HG03558 (cell line): ENCODE data around the gene COL23A1.

Experiments used
- ATAC-seq: cut with Tn5 transposase; IDR thresholded peaks from one replicate; pipeline ENCODE4 v1.9.1; 2021; ENCODE audit warnings: moderate number of reproducible peaks; ENCODE audit not compliant: unreplicated experiment; ENCODE audit errors: extremely low read depth

The COL23A1 gene

DNA sequence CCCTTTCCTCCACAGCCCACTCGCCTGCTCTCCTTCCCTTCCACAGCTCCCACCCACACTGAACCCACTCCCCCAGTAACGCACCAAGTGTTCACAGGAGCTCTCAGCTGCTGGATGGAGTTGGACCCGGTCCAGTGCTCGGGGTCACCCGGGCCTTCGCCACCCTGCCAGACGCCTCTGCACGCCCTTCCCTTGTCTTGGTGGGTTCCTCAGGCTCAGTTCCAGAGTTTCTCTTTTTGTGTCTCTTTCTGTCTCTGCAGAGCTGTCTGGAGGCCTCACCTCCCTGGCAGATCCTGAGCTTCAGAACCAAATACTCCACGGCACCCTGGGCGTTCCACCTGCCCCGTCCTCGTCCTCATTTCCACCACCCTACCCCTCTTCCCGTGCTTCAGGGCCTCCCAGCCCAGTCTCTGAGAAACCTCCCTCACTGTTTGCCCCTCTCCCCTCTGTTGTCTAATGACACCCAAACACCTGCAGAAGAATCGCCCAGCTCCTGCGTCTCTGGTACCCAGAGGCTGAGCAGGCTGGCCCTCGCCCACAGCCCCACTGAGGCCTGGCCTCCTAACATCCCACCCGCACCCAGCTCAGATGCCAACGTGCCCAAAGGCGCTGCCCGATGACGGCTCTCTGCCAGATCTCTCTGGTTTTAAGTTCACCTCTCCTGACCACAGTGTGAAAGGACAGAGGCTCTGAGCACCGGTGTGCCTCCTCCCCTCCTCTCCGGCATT, 74.3 kb downstream of the COL23A1 start:
- ATAC-seq, result no peak

DNA sequence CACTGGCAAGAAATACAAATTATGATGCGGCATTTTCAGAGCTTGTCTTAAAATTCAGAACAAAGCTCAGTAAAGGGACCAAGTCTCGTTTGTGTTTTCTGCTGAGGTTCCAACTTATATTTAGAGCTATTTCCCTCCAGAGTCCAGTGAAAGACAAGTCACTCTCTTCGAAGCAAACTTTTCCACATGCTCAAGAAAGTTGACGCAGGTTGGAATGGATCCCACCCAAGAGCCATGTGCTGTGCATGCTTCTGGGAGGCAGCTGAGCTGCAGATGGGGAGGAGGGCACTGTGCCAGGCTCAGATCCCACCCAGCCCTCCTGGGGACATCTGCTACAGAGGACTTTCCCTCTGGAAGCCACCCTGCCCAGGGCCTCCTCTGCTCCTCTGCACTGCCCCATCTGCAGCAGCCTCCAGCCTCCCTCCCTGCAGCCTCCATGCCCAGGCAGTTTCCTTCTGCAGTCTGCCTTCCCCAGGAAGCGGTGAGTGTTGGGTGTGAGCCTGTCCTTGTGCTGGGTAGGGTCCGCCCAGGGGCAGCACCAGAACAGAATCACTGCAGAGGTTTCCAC, 75.3 kb downstream of the COL23A1 start:
- no peak for ATAC-seq

GRCh38 chr5:178511172-178511571, 79.0 kb downstream of the COL23A1 start:
- no peak for ATAC-seq

- no peak for ATAC-seq
Observed at GRCh38 chr5:178509491-178510057, 80.6 kb downstream of the COL23A1 start.

- no peak for ATAC-seq
Observed at GRCh38 chr5:178507151-178507932, 82.9 kb downstream of the COL23A1 start.

DNA sequence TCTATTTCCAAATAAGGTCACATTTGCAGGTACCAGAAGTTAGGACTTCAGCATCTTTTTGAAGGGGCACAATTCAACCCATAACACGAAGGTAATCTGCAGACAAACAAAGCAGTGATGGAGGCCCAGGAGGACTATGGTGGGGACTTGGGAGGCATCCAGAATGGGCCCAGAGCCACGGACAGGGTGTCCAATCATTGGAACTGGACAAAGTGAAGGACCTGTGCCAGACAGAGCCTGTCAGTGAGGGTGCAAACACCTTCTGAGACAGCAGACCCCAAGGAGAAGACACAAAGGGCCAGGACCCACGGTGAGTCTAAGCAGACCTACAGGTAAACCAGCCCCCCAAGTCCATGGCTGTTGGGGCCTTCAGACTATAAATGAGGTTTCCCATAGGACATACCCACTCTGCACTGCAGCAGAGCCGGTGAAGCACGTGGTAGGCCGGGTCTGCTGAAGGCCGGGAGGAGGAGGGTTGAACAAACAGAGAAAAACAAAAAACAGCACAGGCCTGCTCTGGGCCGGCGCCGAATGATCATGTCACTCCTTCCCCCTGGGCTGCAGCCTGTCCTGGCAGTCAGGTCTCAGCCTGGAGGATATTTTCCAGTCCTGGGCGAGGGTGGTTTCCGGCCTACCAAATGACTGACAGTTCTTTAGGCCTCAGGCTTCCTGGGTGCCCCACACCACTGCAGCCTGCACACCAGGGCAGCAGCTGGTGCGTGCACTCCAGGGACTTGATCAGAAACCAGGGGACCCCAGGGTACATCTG, 84.4 kb downstream of the COL23A1 start:
- ATAC-seq, result no peak

DNA sequence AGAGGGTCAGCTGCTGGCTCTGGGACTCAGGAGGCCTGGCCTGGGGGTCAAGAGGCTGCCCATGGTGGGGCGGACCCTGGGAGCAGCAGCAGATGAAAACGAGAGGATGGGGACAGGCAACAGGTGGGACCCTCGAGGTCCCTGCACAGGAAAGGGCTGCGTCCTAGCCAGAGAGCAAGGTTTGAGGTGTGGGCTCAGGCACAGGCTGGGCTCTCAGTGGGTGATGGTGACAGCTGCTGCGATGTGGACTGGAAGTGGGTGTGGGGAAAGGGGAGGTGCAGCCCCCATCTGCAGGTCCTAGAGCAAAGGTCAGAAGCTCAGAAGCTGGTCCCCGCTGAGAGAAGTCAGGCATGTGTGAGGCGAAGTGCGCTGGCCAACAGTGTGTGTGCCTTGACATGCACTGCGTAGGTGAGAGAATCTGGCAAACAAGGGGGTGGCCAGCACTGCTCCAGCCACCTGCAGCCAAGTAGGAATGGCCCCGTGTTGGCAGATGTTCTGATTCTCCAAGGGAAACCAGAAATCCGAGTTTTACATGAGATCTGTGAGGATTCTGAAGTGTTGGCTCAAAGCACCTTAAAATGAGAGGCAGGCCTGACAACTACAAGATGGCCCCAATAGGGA, 85.7 kb downstream of the COL23A1 start:
- no peak for ATAC-seq

GRCh38 chr5:178502401-178503100, 87.6 kb downstream of the COL23A1 start:
- no peak for ATAC-seq

DNA sequence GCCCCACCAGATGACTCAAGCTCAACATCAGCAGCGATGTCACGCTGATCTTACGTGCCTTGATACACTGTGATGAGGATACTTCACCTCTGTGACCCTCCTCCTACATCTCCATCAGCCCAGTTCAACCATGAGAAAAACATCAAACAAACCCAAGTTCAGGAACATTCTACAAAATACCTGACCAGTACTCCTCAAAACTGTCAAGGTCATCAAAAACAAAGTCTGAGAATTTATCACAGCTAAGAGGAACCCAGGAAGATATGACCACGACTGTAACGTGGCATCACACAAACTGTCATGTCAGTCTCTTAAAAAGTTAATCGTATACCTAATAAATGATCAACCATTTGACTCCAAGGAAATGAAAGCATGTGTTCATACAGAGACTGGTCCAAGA, 90.8 kb downstream of the COL23A1 start:
- ATAC-seq, result no peak

DNA sequence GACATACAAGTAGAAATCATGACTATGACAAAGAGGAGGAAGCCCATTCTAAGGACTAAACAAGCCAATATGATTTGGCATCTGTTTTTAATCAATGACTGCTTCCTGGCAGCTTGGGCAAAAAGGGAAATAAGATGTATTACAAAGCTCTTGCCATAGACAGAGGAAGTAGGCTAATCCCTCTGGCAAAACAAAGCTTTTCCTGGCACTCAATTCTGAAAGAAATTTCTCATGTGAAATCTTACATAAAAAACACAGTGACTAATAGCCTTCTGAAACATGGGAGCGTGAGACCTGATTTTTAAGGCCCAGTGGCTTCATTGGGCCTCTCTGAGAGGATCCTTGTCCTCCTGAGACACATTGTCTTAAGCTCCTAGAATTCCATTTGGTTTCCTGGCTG, 93.6 kb downstream of the COL23A1 start:
- no peak for ATAC-seq

DNA sequence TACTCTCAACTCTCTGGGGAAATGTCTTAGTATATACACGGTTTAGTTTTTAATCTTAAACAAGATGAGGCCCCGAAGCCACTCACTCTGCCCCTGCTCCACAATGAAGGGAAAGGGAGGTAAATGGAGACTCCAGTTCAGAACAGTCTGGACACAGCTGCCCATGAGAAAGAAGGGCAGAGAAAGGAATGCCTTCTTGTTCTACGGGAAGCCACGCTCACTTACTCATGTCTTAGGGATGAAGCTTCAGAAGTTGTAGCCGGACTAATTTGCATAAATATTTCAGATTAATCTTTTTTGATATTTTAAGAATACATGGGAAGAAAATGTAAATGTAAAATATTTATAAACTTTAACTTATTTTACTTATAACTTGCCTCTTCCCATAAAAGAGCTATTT, 94.0 kb downstream of the COL23A1 start:
- ATAC-seq, result no peak

DNA sequence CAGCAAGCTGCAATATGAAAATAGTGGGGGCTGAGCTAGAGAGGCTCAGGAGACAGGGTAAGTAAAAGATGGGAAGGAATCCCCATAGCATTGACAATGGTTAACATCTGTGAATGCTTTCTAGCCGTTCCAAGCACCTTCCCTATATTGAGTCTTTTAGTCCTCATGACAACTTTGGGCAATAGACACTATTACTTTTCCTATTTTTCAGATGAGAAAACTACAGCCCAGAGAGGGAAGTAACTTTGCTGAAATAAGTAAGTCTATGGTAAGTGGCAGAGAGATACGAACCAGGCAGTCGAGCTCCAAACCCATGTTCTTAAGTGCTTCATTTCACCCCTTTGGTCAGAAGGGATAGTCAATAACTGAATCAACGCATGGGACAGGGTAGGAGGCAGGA, 94.5 kb downstream of the COL23A1 start:
- ATAC-seq, result no peak

GRCh38 chr5:178492278-178492677, 97.9 kb downstream of the COL23A1 start:
- no peak for ATAC-seq

GRCh38 chr5:178490935-178491652, 99.1 kb downstream of the COL23A1 start:
- ATAC-seq, result no peak

DNA sequence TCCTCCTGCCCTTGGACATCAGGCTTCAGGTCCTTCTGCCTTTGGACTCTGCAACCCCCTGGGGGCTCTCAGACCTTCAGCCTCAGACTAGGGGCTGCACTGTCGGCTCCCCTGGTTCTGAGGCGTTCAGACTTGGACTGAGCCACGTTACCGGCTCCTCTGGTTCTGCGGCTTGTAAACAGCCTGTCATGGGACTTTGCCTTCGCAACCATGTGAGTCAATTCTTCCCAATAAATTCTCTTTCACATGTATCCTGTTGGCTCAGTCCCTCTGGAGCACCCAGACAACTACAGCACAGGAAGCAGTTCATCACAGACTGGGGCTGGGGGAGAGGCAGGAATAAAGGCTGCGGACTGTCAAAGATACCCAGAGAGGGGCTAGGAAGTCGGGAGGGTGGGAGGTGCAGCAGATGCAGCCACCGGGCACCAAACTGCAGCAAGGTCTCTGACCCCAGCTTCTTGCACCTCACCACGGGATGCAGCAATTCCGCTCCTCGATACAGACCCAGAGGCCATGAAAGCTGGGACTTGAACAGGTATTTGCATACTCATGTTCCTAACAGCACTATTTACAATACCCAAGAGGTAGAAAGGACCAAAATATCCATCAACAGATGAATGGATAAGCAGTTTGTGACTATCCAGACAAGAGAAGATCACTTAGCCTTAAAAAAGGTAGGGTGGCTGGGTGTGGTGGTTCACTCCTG, 100.8 kb downstream of the COL23A1 start:
- no peak for ATAC-seq

DNA sequence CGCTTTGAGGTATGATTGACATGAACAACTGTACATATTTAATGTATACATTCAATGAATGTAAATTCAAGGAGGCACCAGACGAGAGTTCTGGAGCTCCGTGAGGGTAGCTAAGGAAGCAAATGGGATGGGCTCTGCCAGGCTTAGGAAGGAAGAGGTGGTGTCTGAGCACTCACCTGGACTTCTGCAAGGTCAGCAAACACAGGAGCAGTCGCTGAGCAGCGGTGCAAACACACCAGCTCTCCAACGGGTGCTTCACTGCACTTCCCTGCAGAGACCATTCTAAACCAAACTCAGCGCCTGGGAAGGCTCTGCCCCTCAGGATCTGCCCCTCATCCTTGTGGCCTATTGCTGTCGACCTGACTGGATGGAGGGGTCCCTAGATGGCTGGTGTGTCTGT, 101.5 kb downstream of the COL23A1 start:
- ATAC-seq, result no peak

DNA sequence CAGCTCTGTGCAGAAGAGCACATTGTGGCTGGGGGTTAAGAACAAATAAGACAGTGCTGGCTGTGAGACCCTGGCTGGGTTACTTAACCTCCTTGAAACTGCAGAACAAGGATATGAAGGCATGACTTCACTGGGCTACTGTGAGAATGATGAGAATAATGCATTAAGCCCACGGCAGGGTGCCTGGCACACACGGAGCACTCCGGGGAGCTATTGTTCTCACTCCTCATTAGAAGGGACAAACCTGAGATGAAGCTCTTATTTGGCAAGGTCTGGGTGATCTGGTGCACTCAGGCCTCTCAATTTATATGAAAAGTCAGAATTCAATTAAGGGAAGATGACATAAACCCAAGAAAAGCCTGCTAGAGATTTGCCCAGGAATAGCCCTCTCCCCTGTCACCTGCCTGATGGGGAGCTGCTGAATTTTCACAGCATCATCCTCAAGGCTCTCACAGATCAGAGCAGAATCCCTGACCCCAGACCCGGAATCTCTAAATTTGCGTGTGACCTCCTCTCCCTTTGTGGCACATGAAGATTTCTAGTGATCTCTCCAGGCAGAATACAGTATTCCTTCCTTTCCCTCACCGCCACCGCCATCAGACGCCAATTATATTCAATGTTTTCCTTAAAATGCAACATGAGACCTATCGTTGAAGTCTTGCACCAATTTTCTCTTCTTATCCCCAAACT, 102.1 kb downstream of the COL23A1 start:
- no peak for ATAC-seq
